HepG2 (cell line): ENCODE results near the gene TMEM107. TPM values are rescaled to one million over a fixed set of nuclear protein-coding genes. Genes with fewer than 3 reads are reported as not detected.

Experiments used
- ARNT ChIP-seq: fragments of 450-650 bp; IDR thresholded peaks from 2 replicates; pipeline ENCODE4 v1.6.1; 2017
- CCDC6 ChIP-seq: sonication (generic); formaldehyde crosslinking; IDR thresholded peaks from 2 replicates; pipeline ENCODE4 v1.8.1; 2022; ENCODE audit warnings: mild to moderate bottlenecking, missing genetic modification reagents, moderate library complexity
- ETV5 ChIP-seq: IDR thresholded peaks from 2 replicates; pipeline ENCODE4 v1.6.1; 2018; ENCODE audit warnings: missing biosample characterization, missing genetic modification reagents, inconsistent platforms, borderline replicate concordance
- KLF6 ChIP-seq: IDR thresholded peaks from 2 replicates; pipeline ENCODE4 v1.8.0; 2016; ENCODE audit warnings: missing biosample characterization, missing genetic modification reagents
- NKX3-1 ChIP-seq: sonication (generic); formaldehyde crosslinking; IDR thresholded peaks from 2 replicates; pipeline ENCODE4 v1.5.0; 2020; ENCODE audit warnings: missing genetic modification reagents
- NR1H2 ChIP-seq: sonication (generic); formaldehyde crosslinking; IDR thresholded peaks from 2 replicates; pipeline ENCODE4 v1.8.1; 2022; ENCODE audit warnings: low read depth, missing genetic modification reagents, borderline replicate concordance
- PLRG1 ChIP-seq: fragments of 450-650 bp; conservative IDR thresholded peaks from 2 replicates; pipeline ENCODE4 v1.6.1; 2016
- SAP130 ChIP-seq: IDR thresholded peaks from 2 replicates; pipeline ENCODE4 v1.6.1; 2016; ENCODE audit warnings: low read depth
- SNRNP70 ChIP-seq: fragments of 200-400 bp; formaldehyde crosslinking; IDR thresholded peaks from 2 replicates; pipeline ENCODE4 v1.6.1; 2017; ENCODE audit warnings: mild to moderate bottlenecking, low read depth, low read length, moderate library complexity
- SYNCRIP ChIP-seq: fragments of 200-400 bp; formaldehyde crosslinking; IDR thresholded peaks from 2 replicates; pipeline ENCODE4 v1.6.1; 2018; ENCODE audit warnings: mild to moderate bottlenecking, low read depth, low read length; ENCODE audit not compliant: insufficient read depth
- TCF7L2 ChIP-seq: IDR thresholded peaks from 2 replicates; pipeline ENCODE4 v1.6.1; 2011; ENCODE audit warnings: mild to moderate bottlenecking, low read depth, low read length, moderate library complexity
- XRCC5 ChIP-seq: fragments of 200-400 bp; formaldehyde crosslinking; optimal IDR thresholded peaks from 2 replicates; pipeline ENCODE3; 2017; ENCODE audit warnings: mild to moderate bottlenecking, low read length
- ZEB1 ChIP-seq: IDR thresholded peaks from 2 replicates; pipeline ENCODE4 v1.6.1; 2012; ENCODE audit warnings: mild to moderate bottlenecking, low read depth, inconsistent platforms; ENCODE audit not compliant: insufficient replicate concordance
- ZNF747 ChIP-seq: sonication (generic); formaldehyde crosslinking; IDR thresholded peaks from 2 replicates; pipeline ENCODE4 v1.8.1; 2023; ENCODE audit warnings: missing genetic modification reagents, mild to moderate bottlenecking, borderline replicate concordance
- ZNF782 ChIP-seq: sonication (generic); formaldehyde crosslinking; IDR thresholded peaks from 2 replicates; pipeline ENCODE4 v1.4.0; 2020; ENCODE audit warnings: missing genetic modification reagents, mild to moderate bottlenecking, borderline replicate concordance
- ZNF790 ChIP-seq: sonication (generic); formaldehyde crosslinking; IDR thresholded peaks from 2 replicates; pipeline ENCODE4 v1.8.0; 2022; ENCODE audit warnings: missing genetic modification reagents, mild to moderate bottlenecking, borderline replicate concordance
- polyA plus RNA-seq, 8 experiments: library from polyadenylated mRNA; depleted of rRNA in 3 of 8; stranded (reverse) in 7 of 8; unstranded in 1 of 8; fragments of >200 nt; fragmentation: Illumina TruSeq in 4 of 8; extraction: Trizol in 4 of 8; gene quantifications; 2 replicates each; pipeline versions ENCODE4 v1.2.1 to v1.2.3, GENCODE V29; 2011 to 2016; ENCODE audit warnings: low read depth in 4 of 8, missing spikeins in 1 of 8, mixed read lengths in 1 of 8; ENCODE audit not compliant: insufficient read depth in 1 of 8
- total RNA-seq, 5 experiments: library from RNA; depleted of rRNA; stranded (reverse); fragments of >200 nt; fragmentation: Illumina TruSeq; extraction: Trizol; gene quantifications; 2 replicates each; pipeline ENCODE4 v1.2.3, GENCODE V29; 2016; ENCODE audit warnings: low read depth in 1 of 5
- TF ChIP-seq, protein P1 (sequence below): sonication (generic); formaldehyde crosslinking; IDR thresholded peaks from 2 replicates; pipeline ENCODE4 v1.4.0; 2020; ENCODE audit warnings: missing genetic modification reagents
- TF ChIP-seq, protein P2 (sequence below): sonication (generic); formaldehyde crosslinking; IDR thresholded peaks from 2 replicates; pipeline ENCODE4 v1.4.0; 2020; ENCODE audit warnings: mild to moderate bottlenecking, low read depth, missing genetic modification reagents
- TF ChIP-seq, protein P3 (sequence below): sonication (generic); formaldehyde crosslinking; IDR thresholded peaks from 2 replicates; pipeline ENCODE4 v1.8.1; 2022; ENCODE audit warnings: mild to moderate bottlenecking, missing genetic modification reagents
- TF ChIP-seq, protein P4 (sequence below): sonication (generic); formaldehyde crosslinking; IDR thresholded peaks from 2 replicates; pipeline ENCODE4 v1.5.0; 2020; ENCODE audit warnings: missing genetic modification reagents
- TF ChIP-seq, protein P5 (sequence below): sonication (generic); formaldehyde crosslinking; IDR thresholded peaks from 2 replicates; pipeline ENCODE4 v1.5.0; 2020; ENCODE audit warnings: missing genetic modification reagents, mild to moderate bottlenecking, borderline replicate concordance
- TF ChIP-seq, protein P6 (sequence below): sonication (generic); formaldehyde crosslinking; IDR thresholded peaks from 2 replicates; pipeline ENCODE4 v1.8.1; 2023; ENCODE audit warnings: missing genetic modification reagents, inconsistent platforms, borderline replicate concordance

The TMEM107 gene
- total and polyA plus RNA-seq, 2 of the 13 experiments (the other 11 are each of a cell fraction or from before 2014, with no cell fraction given), result 7.2 to 15.3 TPM

DNA sequence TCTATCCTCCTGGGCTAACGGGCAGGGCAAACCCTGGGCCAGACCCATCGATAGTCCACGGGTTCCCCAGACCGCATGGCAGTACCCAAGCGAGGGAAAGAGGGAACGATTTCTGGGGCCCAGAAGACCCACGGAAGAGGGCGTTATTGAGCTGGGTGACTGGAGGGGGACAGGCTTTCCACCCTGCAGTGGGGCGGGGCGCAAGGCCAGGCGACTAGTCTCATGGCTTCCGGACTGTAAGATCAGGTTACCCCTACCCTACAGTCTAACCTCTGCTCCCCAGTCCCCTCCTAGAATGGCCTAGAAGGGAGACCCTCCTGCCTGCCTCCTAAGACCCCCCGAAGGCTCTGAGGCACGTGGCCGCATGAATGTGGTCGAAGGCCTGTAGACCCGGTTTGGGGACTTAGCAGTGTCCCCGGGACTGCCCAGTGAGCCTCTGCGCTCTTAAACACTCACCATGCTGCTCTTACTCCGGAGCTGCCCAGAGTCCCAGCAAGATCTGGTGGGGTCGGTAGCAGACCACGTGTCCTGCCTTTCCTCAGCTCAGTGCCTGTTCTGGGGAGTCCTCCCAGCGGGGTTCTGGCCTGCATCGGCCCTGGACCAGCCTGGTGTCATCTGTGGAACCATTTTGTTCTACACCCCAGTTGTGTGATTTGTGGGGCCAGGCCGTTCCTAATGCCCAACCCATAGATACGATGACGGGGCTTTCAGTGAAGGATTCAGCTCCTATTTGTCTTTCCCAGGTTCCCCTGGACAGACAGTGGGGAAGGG is 47.4 kb upstream of the TMEM107 start (continued):
- TF ChIP-seq SYNCRIP (no peak), SNRNP70 (no peak), ZNF747 (CRISPR knock-in tag) (peak; percentile 17; the same call in 1 of the 2 replicates), ARNT (no peak), NR1H2 (CRISPR knock-in tag) (no peak), XRCC5 (no peak), ZEB1 (no peak), KLF6 (CRISPR knock-in tag) (no peak; the same call in 1 of the 2 replicates), ZNF790 (CRISPR knock-in tag) (no peak), PLRG1 (no peak), CCDC6 (peak; percentile 44; the same call in 1 of the 2 replicates), ETV5 (CRISPR knock-in tag) (no peak; the same call in 1 of the 2 replicates), ZNF782 (no peak), TCF7L2 (no peak), NKX3-1 (CRISPR knock-in tag) (no peak), SAP130 (CRISPR knock-in tag) (peak; percentile 66)
- TF ChIP-seq, protein P1, sequence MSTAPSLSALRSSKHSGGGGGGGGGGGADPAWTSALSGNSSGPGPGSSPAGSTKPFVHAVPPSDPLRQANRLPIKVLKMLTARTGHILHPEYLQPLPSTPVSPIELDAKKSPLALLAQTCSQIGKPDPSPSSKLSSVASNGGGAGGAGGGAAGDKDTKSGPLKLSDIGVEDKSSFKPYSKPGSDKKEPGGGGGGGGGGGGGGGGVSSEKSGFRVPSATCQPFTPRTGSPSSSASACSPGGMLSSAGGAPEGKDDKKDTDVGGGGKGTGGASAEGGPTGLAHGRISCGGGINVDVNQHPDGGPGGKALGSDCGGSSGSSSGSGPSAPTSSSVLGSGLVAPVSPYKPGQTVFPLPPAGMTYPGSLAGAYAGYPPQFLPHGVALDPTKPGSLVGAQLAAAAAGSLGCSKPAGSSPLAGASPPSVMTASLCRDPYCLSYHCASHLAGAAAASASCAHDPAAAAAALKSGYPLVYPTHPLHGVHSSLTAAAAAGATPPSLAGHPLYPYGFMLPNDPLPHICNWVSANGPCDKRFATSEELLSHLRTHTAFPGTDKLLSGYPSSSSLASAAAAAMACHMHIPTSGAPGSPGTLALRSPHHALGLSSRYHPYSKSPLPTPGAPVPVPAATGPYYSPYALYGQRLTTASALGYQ (CRISPR knock-in tag), result 0 out of 2 replicates have a peak, but pooled peaks have one; percentile 49
- TF ChIP-seq, protein P2, sequence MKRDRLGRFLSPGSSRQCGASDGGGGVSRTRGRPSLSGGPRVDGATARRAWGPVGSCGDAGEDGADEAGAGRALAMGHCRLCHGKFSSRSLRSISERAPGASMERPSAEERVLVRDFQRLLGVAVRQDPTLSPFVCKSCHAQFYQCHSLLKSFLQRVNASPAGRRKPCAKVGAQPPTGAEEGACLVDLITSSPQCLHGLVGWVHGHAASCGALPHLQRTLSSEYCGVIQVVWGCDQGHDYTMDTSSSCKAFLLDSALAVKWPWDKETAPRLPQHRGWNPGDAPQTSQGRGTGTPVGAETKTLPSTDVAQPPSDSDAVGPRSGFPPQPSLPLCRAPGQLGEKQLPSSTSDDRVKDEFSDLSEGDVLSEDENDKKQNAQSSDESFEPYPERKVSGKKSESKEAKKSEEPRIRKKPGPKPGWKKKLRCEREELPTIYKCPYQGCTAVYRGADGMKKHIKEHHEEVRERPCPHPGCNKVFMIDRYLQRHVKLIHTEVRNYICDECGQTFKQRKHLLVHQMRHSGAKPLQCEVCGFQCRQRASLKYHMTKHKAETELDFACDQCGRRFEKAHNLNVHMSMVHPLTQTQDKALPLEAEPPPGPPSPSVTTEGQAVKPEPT, result no peak
- TF ChIP-seq, protein P3, sequence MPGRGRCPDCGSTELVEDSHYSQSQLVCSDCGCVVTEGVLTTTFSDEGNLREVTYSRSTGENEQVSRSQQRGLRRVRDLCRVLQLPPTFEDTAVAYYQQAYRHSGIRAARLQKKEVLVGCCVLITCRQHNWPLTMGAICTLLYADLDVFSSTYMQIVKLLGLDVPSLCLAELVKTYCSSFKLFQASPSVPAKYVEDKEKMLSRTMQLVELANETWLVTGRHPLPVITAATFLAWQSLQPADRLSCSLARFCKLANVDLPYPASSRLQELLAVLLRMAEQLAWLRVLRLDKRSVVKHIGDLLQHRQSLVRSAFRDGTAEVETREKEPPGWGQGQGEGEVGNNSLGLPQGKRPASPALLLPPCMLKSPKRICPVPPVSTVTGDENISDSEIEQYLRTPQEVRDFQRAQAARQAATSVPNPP, result no peak
- TF ChIP-seq, protein P4, sequence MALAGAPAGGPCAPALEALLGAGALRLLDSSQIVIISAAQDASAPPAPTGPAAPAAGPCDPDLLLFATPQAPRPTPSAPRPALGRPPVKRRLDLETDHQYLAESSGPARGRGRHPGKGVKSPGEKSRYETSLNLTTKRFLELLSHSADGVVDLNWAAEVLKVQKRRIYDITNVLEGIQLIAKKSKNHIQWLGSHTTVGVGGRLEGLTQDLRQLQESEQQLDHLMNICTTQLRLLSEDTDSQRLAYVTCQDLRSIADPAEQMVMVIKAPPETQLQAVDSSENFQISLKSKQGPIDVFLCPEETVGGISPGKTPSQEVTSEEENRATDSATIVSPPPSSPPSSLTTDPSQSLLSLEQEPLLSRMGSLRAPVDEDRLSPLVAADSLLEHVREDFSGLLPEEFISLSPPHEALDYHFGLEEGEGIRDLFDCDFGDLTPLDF (CRISPR knock-in tag), result no peak
- TF ChIP-seq, protein P5, sequence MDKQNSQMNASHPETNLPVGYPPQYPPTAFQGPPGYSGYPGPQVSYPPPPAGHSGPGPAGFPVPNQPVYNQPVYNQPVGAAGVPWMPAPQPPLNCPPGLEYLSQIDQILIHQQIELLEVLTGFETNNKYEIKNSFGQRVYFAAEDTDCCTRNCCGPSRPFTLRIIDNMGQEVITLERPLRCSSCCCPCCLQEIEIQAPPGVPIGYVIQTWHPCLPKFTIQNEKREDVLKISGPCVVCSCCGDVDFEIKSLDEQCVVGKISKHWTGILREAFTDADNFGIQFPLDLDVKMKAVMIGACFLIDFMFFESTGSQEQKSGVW (CRISPR knock-in tag), result no peak
- TF ChIP-seq, protein P6, sequence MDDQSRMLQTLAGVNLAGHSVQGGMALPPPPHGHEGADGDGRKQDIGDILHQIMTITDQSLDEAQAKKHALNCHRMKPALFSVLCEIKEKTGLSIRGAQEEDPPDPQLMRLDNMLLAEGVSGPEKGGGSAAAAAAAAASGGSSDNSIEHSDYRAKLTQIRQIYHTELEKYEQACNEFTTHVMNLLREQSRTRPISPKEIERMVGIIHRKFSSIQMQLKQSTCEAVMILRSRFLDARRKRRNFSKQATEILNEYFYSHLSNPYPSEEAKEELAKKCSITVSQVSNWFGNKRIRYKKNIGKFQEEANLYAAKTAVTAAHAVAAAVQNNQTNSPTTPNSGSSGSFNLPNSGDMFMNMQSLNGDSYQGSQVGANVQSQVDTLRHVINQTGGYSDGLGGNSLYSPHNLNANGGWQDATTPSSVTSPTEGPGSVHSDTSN, result no peak
